ENCODE results near the gene PPP2R5C. TPM values are rescaled to one million over a fixed set of nuclear protein-coding genes. Genes with fewer than 3 reads are reported as not detected.
A peak's percentile ranks its signal among the peaks of the same experiment; 100 is the strongest.

Gene PPP2R5C
- total RNA-seq, 4 donors from 2014 or later: 73.7 to 90.5 (median 87.6) TPM

DNA sequence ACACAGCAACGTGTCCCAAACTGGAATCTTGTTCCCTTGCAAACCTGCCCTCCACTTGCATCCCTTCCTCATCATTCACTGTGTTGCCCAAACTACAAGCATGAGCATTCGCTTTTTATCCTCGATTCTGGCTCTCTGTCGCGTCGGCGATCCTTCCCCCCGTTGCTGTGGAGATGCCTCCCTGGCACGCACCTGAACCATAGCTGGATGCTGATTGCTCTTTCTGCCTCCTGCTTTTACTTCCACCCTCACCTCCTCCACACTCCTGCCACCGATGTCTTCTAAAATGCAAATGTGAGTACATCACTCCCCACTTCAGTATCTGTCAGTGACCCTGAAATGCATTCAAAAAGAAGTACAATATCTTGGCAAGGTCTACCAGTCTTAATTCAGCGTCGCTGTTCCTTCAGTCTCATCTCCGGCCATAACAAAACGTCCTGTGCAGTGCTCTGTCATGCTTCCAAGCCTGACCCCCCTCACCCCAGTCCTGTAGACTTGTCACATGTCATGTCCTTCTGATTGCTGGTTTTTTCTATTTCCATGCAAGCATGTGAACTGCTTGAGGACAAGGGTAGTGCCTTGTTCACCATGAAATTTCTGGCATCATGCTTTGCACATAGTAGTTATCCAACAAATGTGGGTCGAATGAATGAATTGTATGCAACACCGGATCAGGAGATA, 2.5 kb upstream of the PPP2R5C start:
- TF ChIP-seq, protein P1, sequence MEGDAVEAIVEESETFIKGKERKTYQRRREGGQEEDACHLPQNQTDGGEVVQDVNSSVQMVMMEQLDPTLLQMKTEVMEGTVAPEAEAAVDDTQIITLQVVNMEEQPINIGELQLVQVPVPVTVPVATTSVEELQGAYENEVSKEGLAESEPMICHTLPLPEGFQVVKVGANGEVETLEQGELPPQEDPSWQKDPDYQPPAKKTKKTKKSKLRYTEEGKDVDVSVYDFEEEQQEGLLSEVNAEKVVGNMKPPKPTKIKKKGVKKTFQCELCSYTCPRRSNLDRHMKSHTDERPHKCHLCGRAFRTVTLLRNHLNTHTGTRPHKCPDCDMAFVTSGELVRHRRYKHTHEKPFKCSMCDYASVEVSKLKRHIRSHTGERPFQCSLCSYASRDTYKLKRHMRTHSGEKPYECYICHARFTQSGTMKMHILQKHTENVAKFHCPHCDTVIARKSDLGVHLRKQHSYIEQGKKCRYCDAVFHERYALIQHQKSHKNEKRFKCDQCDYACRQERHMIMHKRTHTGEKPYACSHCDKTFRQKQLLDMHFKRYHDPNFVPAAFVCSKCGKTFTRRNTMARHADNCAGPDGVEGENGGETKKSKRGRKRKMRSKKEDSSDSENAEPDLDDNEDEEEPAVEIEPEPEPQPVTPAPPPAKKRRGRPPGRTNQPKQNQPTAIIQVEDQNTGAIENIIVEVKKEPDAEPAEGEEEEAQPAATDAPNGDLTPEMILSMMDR (IDR thresholded peaks at IDR 0.05): no peak
- DNase-seq (ENCODE audit: low spot score) (no peak), ATAC-seq (ENCODE audit: low FRiP score) (no peak)

DNA sequence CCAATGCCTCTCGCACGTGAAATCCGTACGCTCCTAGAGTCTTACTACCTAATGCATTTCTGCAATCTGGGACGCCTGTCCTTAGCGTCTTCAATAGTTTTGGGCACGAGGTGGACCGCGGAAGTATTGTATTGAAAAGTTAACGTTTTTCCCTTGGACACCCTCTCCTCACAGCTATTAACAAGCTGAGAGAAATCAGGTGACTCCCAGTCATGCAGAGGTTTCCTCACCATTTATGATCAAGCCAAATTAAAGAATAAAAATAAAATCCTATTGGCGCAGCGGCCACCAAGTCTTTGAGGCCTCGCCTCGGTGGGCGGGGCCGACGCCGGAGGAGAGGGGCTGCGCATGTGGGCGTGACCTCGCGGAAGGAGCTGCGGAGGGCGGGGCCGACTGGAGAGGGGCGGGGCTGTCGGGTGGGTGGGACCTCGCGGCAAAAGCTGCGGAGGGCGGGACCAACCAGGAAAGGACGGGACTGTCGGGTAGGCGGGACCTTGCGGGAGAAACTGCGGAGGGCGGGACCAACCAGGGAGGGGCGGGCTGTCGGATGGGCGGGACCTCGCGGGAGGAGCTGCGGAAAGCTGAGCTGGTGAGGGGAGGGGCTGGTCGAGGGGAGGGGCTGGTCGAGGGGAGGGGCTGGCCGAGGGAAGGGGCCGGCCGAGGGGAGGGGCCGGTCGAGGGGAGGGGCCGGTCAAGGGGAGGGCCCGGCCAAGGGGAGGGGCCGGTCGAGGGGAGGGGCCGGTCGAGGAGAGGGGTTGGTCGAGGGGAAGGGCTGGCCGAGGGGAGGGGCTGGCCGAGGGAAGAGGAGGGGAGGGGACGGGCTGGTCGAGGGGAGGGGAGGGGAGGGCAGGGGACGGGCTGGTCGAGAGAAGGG, 1.1 kb upstream of the PPP2R5C start:
- TF ChIP-seq, protein P1 (IDR thresholded peaks at IDR 0.05): no peak
- DNase-seq (ENCODE audit: low spot score): peak; percentile 86
- peak; percentile 84 for ATAC-seq (ENCODE audit: low FRiP score)

DNA sequence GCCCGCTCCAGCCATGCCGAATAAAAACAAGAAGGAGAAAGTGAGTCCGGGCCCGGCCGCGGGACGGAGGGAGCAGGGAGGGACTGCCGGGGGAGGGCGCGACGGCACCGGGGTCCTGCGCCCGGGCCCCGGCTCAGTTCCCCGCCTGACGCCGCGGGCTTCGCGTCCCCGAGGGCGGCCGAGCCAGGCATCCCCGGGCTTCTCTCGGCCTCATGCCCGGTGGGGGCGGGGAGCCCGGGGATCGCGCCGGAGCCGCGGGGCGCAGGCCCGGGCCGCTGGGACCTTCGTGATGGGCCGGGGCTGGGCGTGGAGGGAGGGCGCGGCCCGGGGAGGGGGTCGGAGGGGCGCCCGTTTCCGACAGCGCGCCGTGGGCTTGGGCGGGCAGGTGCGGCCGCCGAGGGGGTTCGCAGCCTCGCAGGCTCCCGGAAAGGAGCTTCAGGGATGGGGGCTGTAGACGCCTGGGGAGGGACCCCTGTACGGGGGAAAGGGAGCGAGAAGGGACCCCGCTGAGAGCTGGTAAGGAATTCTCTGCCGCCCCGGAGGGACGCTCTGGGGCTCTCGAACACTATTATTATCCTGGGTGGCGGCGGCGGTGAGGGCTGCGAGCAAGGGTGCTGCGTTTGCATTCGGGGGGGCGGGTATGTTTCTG, 496 bp downstream of the PPP2R5C start:
- TF ChIP-seq, protein P1 (IDR thresholded peaks at IDR 0.05): no peak
- no peak for DNase-seq (ENCODE audit: low spot score)
- ATAC-seq (ENCODE audit: low FRiP score): peak; percentile 6

DNA sequence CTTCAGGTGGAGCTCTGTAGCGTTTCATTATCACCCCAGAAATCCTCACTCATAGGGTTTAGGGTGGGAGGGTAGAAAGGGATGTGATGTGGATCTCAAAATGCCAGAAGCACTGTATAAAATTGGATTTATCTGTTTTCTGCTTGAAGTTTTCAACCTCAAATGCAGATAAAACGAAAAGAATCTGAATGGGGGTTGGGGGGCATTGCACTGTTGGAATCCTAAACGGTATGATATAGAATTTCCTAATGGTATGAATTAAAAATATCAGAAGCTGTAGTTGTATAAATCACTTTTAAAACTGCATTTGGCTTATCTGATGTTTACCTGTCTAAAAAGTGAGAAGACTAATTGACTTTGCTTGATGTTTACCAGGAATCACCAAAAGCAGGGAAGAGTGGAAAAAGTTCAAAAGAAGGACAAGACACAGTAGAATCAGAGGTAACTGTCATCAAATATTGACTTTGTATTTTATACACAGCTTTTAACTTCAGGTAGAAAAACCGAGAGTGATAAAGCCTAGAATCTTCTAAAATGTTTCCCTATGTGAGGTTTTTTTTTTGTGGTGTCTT, 1.1 kb downstream of the PPP2R5C start:
- no peak for ATAC-seq (ENCODE audit: low FRiP score)
- TF ChIP-seq, protein P1 (IDR thresholded peaks at IDR 0.05): no peak
- no peak for DNase-seq (ENCODE audit: low spot score)

DNA sequence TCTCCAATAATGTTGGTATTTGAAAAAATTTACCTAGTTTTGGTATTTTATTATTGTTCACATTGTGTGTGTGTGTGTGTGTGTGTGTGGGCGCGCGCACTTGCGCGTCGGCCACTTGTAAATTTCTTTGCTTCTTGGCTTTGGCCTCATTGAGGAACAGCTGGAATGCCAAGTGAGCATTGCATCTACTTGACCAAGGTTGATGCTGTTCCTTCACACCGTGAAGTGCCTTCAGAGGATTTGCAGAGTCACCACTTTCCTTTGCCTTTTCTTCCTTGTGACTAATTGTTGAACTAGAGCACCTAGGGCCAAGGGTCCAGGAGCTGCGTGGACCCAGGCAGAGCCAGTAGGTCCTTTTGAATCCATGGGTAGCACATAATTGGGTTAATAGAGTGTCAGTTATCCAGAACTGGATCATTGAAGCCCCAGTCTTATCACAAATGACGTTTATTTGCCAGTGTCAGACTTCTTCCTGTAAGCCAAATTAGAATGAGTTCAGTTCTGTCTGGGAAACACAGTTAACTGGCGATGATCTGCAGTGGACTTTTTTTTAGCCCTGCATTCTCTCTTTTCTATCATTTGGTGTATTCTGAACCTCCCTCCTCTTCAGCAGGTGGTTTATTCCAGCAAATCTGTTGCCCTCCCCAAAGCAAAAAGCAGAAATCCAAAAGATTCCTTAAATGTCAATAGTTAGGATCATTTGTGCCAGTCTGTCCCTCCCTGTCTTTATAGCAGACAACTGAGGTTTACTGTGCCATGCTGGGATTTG, 2.6 kb downstream of the PPP2R5C start:
- ATAC-seq (ENCODE audit: low FRiP score): no peak
- TF ChIP-seq, protein P1 (IDR thresholded peaks at IDR 0.05): no peak
- no peak for DNase-seq (ENCODE audit: low spot score)

DNA sequence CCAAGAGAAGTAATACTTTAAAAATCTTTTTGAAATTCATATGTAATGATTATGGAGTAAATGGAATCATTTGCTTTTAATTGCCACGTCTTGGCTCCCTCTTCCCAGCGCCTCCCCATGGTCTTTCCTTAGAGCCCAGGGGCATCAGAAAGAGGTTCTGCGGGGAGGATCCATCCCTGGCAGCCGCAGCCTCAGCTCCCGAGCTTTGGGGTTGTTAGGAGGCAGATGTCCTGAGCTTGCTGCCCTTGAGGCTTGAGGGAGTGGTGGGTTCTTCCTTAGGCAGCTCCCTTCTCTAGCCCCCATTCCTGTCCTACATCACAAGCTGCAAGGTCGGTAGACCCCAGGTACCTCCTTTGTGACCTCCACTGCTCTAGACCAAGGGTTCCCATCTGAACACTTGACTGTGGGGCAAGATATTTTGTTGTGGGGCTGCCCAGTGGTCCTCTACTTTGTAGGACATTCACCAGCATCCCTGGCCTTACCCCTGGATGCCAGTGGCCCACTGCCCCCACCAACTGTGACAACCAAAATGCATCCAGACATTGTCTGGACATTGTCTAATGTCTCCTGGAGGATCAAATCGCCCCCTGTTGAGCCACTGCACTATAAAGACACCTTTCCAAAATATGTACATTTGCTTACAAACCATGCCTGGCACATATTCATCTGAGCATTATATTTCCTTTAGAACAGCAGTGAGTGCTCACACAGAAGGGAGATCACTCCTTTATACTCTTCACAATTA, 6.3 kb downstream of the PPP2R5C start:
- TF ChIP-seq, protein P1 (IDR thresholded peaks at IDR 0.05): no peak
- ATAC-seq (ENCODE audit: low FRiP score): no peak
- DNase-seq (ENCODE audit: low spot score): no peak

Measured in omental fat pad (tissue), 4 donors.